G401 (cell line): Measurements from ENCODE around the gene CCDC68. TPM values are rescaled to one million over a fixed set of nuclear protein-coding genes. Genes with fewer than 3 reads are reported as not detected.
"Not testable (repeated sequence)": the region's sequence is repeated elsewhere in the genome, so short reads cannot be mapped to it uniquely, and the experiment has no call there.

Experiments used
- DNase-seq: peaks from one replicate; pipeline ENCODE4 v3.0.0-alpha.2; 2015; ENCODE audit warnings: low spot score
- in situ Hi-C: cut with HindIII; loops from 2 replicates; pipeline ENCODE4 v1.10.0; 2016; ENCODE audit warnings: low sequenced_read_pairs, mixed read lengths
- total RNA-seq: library from RNA; depleted of rRNA; stranded (reverse); fragments of >200 nt; shearing (Covaris generic); gene quantifications from 2 replicates; pipeline ENCODE4 v1.2.3, GENCODE V29; 2014; rRNA removed

CCDC68 gene
- not detected in 2 replicates for total RNA-seq

DNA sequence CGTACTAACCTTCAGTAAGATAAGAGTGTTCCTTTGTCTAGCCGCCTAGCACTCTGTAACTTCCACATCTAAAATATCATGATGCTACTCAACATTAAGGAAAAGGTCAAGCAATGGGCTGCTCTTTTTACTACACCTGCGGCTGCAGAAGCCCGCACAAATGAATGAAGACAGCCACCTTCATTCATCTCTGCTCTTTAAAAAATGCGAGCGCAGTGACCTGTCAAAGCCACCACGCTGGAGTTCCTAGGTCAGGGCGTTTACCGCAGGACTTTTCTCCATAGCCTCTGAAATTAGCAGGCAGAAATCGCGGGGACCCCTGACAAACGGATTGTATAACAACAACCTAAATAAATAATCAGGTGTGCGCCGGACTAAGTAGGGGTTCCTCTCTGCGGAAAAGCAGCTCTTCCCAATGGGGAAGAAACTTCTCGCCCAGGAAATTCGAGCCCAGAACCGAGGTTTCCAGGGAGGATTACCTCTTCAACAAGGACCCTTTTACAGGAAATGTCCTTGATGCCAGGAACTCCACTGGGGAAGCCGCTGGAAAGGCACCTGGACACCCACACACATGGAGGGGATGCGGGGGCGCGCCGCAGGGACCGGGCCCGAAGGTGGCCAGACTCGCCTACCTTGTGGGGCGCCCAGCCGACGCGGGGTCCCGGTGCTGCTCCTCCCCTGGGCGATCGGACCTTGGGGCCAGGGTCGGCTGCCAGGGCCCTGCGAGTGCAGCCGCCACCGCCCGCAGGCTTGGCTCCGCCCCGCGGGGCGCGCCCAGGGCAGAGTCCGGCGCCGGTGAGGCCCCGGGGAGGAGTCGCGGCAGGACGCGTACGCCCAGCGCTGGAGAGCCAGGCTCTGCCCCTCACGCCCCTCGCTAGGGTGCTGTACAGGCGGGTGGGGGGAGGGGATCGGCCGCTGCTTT is at the start of gene CCDC68:
Gene CCDC68, minus strand, starts transcription at position 758 of the 922 bp plus-strand sequence. CDS start 16,670 bp downstream, outside the sequence.
- DNase-seq, result no peak
- in situ Hi-C loops, result no loop called here

GRCh38 chr18:55007602-55008001 is 48.3 kb upstream of the CCDC68 start:
- DNase-seq, result no peak

DNA sequence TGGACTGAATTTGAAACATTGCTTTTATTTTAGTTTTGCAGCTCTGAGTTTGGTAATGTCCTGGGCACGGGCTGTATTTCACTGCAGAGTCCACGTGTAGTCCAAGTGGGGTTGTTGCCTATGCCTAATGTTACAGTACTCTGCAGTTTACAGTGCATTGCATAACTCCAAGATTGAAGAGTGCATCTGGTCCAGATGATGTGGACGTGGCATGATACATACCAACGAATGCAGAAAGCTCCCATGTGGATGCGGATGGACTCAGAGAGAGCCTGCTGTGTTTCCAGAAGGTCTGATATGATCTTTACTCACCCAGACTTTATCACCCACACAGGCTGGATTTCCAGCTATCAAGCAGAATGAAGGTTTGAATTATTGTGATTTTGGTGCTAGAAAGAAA is 44.4 kb upstream of the CCDC68 start:
- DNase-seq, result no peak

More at GRCh38 chr18:55007602-55008001, 48.3 kb upstream of the CCDC68 start:
- in situ Hi-C loops, result no loop called here

GRCh38 chr18:55002261-55002660 is 43.0 kb upstream of the CCDC68 start:
- no peak for DNase-seq
- in situ Hi-C loops, result no loop called here

More for the DNA sequence above, 44.4 kb upstream of the CCDC68 start:
- in situ Hi-C loops, result no loop called here

- in situ Hi-C loops, result no loop called here
Measured at GRCh38 chr18:55001394-55002024, 42.2 kb upstream of the CCDC68 start.

DNA sequence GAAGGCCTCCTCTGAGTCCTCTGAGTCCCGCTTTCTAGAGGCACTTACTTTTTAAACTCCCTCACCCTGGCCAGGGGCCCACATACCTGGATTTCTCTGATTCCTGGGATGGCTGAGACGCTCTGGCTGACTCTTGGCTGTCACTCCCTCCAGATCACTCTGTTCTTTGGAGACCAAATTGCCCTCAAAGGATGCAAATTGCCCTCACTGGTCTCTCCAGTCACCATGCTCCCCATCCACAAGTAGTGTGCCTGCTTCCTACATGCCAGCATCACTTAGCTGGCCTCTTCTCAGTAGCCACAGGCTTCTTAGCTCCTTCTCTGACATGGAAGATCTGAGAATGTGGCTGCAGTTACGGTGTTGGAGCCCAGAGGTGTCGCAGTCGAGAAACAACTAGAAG is 41.3 kb upstream of the CCDC68 start:
- in situ Hi-C loops, result no loop called here
- no peak for DNase-seq

More at GRCh38 chr18:55001394-55002024, 42.2 kb upstream of the CCDC68 start:
- DNase-seq, result no peak

DNA sequence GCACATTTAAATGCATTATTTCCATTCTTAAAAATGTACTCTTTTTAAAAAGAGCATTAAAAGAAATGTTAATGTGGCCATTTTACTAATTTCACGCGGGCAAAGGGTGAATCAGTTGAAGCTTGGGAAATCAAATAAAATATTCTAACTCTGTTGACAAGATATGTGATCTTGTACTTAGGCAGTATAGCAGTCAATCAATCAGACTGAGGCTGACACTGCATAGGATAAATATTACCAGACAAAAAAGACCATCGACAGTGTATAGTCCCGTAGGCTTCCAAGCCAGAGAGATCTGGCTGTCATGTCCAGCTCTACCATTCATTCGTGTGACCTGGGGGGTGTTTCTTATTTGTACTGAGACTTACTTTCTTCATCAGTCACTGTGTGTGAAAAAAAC is 39.8 kb upstream of the CCDC68 start:
- no peak for DNase-seq
- in situ Hi-C loops, result loop anchor here (25.0 kb wide), 1 partner anchor 312 kb away; no protein-coding TSS in a partner anchor

DNA sequence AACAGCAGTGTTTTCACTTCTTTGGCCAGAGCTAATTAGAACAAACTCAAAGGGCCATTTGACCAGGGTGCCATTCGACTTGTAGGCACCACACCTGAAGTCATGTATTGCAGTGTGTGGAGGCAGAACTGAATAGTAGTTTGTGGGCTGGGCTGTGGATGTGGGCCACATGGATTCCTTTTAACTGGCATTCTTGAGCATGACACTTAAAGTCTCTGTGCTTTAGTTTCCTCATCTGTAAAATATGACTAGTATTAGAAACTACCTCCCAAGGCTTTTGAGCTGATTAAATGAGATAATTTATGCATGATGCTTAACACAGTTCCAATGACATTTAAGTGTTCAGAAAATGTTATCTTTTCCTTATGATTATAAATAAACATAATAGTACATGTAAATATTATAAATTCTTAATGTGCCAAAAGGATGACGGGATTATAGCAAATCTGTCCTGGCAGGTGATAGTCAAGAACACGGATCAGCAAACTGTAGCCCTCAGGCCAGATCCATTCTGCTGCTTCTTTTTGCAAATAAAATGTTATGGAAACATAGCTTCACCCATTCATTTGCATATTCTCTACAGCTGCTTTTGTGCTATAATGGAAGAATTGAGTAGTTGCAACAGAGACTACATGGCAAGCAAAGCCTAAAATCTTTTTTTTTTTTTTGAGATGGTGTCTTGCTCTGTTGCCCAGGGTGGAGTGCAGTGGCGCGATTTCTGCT is 36.3 kb upstream of the CCDC68 start:
- no peak for DNase-seq
- in situ Hi-C loops, result loop anchor here (25.0 kb wide), 1 partner anchor 308 kb away; no protein-coding TSS in a partner anchor

DNA sequence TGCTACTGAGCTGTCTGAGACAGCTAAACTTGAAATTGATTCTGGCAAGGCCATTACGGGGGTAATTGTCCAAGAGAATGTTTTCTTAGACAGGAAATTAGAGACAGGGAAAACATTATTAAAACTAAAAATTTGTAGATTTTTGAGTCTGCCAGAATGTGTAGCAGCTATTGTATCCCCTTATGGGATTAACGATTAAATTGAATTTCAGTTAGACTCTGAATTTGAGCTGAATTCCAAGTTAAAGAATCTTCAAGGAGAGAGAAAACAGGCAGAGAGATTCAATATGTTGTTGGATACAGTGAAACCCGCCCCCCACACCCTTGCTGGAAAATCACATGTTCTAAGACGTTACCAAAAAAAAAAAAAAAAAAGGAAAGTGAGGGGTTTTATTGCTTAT is 32.7 kb upstream of the CCDC68 start:
- no peak for DNase-seq
- in situ Hi-C loops, result loop anchor here (25.0 kb wide), 1 partner anchor 305 kb away; no protein-coding TSS in a partner anchor

DNA sequence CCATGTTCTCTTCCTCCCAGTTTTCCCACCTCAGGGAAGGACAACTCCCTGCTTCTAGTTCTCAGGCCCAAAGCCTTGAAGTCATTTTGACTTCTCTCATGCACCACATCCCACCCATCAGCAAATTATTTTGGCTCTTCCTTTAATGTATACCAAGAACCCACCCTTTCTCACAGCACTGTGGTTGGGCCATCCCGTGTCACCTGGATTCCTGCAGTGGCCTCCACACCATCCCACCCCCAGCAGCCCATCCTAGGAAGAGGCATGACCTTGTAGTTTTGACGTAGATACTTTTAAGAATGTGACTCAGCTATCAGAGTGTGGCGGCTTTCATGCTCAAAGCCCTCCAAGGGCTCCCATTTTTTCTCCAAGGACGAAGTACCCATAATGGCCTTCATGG is 25.6 kb upstream of the CCDC68 start:
- in situ Hi-C loops, result loop anchor here (25.0 kb wide), 1 partner anchor 298 kb away; no protein-coding TSS in a partner anchor
- DNase-seq, result no peak

GRCh38 chr18:54983791-54984190 is 24.5 kb upstream of the CCDC68 start:
- in situ Hi-C loops, result loop anchor here (25.0 kb wide), 1 partner anchor 296 kb away; no protein-coding TSS in a partner anchor

GRCh38 chr18:54983041-54983686 is 23.9 kb upstream of the CCDC68 start:
- in situ Hi-C loops, result loop anchor here (25.0 kb wide), 1 partner anchor 296 kb away; no protein-coding TSS in a partner anchor
- DNase-seq, result peak; percentile 59

More at GRCh38 chr18:54983791-54984190, 24.5 kb upstream of the CCDC68 start:
- DNase-seq, result no peak

- DNase-seq, result no peak
- in situ Hi-C loops, result loop anchor here (25.0 kb wide), 1 partner anchor 294 kb away; no protein-coding TSS in a partner anchor
Measured at GRCh38 chr18:54981076-54981475, 21.8 kb upstream of the CCDC68 start.

DNA sequence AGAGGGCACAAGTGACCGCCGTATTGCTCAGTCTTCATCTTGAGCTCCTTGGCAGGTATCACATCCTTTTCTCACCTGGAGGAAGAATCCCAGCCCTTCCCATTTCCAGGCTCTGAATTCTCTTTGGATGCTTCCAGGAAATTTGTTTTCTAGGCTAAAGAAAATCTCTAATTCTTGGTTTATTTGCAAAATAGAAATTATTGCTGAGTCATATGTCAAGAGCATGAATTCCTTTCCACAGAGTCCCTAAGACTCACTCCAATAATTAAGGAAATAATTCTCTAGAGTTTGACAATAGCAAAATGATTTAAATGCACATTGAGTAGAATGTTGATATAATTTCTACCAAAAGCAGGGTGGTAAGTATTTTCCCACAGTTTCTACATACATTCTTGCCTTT is 16.3 kb upstream of the CCDC68 start:
- no peak for DNase-seq
- in situ Hi-C loops, result loop anchor here (25.0 kb wide), 1 partner anchor 288 kb away; no protein-coding TSS in a partner anchor

GRCh38 chr18:54973046-54973445 is 13.8 kb upstream of the CCDC68 start:
- no peak for DNase-seq
- in situ Hi-C loops, result no loop called here

DNA sequence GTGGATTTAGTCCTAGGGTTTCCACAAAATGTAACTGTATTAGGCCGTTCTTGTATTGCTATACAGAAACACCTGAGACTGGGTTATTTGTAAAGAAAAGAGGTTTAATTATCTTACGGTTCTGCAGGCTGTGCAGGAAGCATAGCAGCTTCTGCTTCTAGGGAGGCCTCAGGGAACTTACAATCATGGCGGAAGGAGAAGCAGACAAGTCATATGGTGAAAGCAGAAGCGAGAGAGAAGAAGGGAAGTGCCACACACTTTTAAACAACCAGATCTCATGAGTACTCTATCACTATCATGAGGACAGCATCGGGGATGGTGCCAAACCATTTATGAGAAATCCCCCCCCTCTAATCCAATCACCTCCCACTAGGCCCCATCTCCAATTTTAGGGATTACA is 9.5 kb upstream of the CCDC68 start:
- in situ Hi-C loops, result no loop called here

DNA sequence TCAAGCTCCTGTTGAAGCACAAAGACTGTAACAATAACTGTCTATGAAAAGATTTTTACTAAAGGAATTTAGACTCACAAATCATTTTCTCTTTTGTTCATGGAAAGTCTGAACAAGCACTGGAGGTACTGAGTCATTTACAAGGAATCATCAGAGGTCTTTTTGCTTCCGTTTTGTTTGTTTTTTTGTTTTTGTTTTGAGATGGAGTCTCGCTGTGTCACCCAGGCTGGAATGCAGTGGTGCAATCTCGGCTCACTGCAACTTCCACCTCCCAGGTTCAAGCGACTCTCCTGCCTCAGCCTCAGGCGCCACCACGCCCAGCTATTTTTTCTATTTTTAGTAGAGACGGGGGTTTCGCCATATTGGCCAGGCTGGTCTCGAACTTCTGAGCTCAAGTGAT is 9.0 kb upstream of the CCDC68 start:
- DNase-seq, in situ Hi-C loops: not testable (repeated sequence)

More for the DNA sequence above, 9.5 kb upstream of the CCDC68 start:
- DNase-seq, result no peak

DNA sequence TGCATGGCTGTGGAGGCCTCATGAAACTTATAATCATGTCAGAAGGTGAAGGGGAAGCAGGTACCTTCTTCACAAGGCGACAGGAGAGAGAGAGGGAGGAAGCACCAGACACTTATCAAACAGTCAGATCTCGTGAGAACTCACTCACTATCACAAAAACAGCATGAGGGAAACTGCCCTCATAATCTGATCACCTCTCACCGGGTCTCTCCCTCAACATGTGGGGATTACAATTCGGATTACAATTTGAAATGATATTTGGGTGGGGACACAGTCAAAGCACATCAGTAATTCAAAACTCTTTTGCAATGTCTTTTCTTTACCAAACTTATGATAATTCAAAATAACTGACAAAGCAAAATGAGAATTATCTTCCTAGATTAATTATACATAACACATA is 8.5 kb upstream of the CCDC68 start:
- in situ Hi-C loops, result no loop called here

DNA sequence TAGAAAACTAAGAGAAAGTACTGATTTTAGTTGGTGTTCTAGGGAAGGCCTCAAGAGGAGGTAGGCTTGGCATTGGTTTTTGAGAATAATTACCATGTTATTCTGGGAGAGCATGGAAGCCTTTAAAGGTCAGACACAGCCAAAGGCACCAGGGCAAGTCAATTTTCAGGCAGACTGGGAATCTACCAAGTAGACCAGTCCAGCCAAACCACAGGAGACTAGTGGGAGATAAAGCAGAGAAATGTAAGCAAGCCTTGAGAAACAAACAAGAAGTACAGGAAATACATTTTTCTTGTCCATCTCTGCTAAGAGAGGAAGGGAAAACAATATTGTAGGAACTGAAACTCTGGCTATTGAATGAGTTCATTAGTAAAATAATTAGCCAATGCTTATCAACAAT is 5.5 kb upstream of the CCDC68 start:
- in situ Hi-C loops, result no loop called here
- DNase-seq, result no peak

More for the DNA sequence above, 8.5 kb upstream of the CCDC68 start:
- no peak for DNase-seq
